Neutrophil (primary cell): ENCODE measurements around the gene IDH2.
"Not testable (repeated sequence)": the region's sequence is repeated elsewhere in the genome, so short reads cannot be mapped to it uniquely, and the experiment has no call there.

Experiments used
- H3K27ac ChIP-seq: fragments of 200-600 bp; sonication (generic); 2 replicates; pipeline ENCODE4 v1.5.1; 2016; ENCODE audit warnings: mild to moderate bottlenecking, moderate library complexity
- H3K27me3 ChIP-seq: fragments of 200-600 bp; sonication (generic); 2 replicates; pipeline ENCODE4 v1.6.0; 2016; ENCODE audit warnings: mild to moderate bottlenecking
- H3K36me3 ChIP-seq: fragments of 200-600 bp; sonication (generic); 2 replicates; pipeline ENCODE4 v1.5.1; 2017
- H3K4me1 ChIP-seq, 2 experiments: fragments of 200-600 bp in 1 of 2; sonication (generic) in 1 of 2; 1 replicate in 1 of 2; 2 replicates in 1 of 2; pipeline versions ENCODE4 v1.5.1 to v1.6.1; 2013 to 2016; ENCODE audit warnings: low read depth in 1 of 2, low read length in 1 of 2, mild to moderate bottlenecking in 1 of 2, moderate library complexity in 1 of 2; ENCODE audit not compliant: control insufficient read depth in 1 of 2, insufficient read depth in 1 of 2
- H3K4me3 ChIP-seq, 2 experiments: fragments of 200-600 bp in 1 of 2; sonication (generic) in 1 of 2; 1 replicate in 1 of 2; 2 replicates in 1 of 2; pipeline ENCODE4 v1.5.1; 2013 to 2016; ENCODE audit warnings: low read depth in 1 of 2, low read length in 1 of 2, mild to moderate bottlenecking in 1 of 2, moderate library complexity in 1 of 2
- H3K9me3 ChIP-seq: fragments of 200-600 bp; sonication (generic); 2 replicates; pipeline ENCODE4 v1.5.1; 2016
- TF ChIP-seq, protein P1 (sequence below): fragments of 200-600 bp; sonication (generic); IDR thresholded peaks from 2 replicates; pipeline ENCODE4 v1.5.1; 2016; ENCODE audit warnings: antibody characterized with exemption

IDH2 gene

GRCh38 chr15:90124507-90124906 is 22.2 kb upstream of the IDH2 start:
- TF ChIP-seq, protein P1, sequence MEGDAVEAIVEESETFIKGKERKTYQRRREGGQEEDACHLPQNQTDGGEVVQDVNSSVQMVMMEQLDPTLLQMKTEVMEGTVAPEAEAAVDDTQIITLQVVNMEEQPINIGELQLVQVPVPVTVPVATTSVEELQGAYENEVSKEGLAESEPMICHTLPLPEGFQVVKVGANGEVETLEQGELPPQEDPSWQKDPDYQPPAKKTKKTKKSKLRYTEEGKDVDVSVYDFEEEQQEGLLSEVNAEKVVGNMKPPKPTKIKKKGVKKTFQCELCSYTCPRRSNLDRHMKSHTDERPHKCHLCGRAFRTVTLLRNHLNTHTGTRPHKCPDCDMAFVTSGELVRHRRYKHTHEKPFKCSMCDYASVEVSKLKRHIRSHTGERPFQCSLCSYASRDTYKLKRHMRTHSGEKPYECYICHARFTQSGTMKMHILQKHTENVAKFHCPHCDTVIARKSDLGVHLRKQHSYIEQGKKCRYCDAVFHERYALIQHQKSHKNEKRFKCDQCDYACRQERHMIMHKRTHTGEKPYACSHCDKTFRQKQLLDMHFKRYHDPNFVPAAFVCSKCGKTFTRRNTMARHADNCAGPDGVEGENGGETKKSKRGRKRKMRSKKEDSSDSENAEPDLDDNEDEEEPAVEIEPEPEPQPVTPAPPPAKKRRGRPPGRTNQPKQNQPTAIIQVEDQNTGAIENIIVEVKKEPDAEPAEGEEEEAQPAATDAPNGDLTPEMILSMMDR: no peak
- H3K36me3 ChIP-seq: no peaks in the 10 kb centered on the region
- H3K27ac ChIP-seq: no peak overlapping the region
- no peaks in the 10 kb centered on the region for H3K4me1 ChIP-seq
- H3K4me3 ChIP-seq: no peak overlapping the region
- H3K9me3 ChIP-seq: no peaks in the 10 kb centered on the region
- peaks cover 10% of the 10 kb centered on the region for H3K27me3 ChIP-seq

DNA sequence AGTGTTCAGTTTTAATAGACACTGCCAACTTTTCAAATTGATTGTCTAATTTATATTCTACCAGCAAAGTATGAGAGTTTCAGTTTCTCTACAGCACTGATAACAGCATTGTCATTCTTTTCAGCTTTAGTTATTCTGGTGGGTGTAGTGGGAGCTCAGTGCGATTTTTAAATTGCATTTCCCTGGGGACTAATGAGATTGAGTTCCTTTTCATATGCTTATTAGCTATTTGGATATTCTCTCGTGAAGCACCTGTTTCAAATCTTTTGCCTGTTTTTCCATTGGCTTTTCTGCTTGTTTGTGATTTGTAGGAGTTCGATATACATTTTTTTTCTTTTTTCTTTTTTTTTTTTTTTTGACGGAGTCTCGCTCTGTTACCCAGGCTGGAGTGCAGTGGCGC is 18.8 kb upstream of the IDH2 start:
- TF ChIP-seq, protein P1: no peak
- Histone ChIP-seq H3K36me3 (no peaks in the 10 kb centered on the region), H3K4me1 (no peaks in the 10 kb centered on the region), H3K4me3 (no peak overlapping the region), H3K27ac (no peak overlapping the region), H3K27me3 (no peaks in the 10 kb centered on the region), H3K9me3 (no peaks in the 10 kb centered on the region)

DNA sequence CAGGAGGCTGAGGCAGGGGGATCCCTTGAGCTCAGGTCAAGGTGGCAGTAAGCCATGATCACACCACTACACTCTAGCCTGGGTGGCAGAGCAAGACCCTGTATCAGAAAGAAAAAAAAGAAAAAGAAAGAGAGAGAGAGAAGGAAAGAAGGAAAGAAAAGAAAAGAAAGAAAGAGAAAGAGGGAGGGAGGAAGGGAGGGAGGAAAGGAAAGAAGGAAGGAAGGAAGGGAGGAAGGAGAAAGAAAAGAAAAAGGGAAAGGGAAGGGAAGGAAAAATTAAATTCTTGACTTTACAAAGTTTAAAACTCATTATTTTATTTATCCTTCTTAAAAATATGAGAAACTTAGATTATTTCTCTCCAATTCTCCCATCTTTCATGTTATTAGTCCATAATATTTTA is 17.1 kb upstream of the IDH2 start:
- TF ChIP-seq, protein P1: no peak
- no peaks in the 10 kb centered on the region for H3K4me1 ChIP-seq
- no peak overlapping the region for H3K4me3 ChIP-seq
- H3K27ac ChIP-seq: no peak overlapping the region
- H3K36me3 ChIP-seq: no peaks in the 10 kb centered on the region
- H3K27me3 ChIP-seq: no peaks in the 10 kb centered on the region
- H3K9me3 ChIP-seq: peaks cover 6% of the 10 kb centered on the region

DNA sequence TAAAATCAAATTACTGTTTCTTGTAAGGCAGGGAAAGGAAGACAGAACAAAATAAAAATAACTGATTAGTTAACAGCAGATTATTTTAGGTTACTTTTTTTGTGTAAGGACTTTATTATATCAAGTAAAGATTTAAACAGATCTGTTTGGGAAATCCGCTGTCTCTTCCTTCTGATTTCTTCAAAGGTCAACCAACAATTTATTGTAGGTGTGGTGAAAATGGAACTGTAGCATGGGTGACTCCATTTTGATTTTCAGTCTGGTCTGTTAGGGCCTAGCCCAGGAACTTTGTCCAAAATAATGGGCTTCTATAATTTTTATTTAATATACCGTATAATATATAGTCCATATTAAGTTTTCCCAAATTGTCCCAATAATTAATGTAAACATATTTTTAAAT is 13.5 kb upstream of the IDH2 start:
- Histone ChIP-seq H3K4me3 (no peak overlapping the region), H3K27ac (no peak overlapping the region), H3K4me1 (no peaks in the 10 kb centered on the region), H3K36me3 (no peaks in the 10 kb centered on the region), H3K9me3 (peaks cover 14% of the 10 kb centered on the region), H3K27me3 (no peaks in the 10 kb centered on the region)
- TF ChIP-seq, protein P1: no peak

- H3K27me3 ChIP-seq: no peaks in the 10 kb centered on the region
- no peak overlapping the region for H3K4me3 ChIP-seq
- no peak overlapping the region for H3K27ac ChIP-seq
- H3K9me3 ChIP-seq: peaks cover 14% of the 10 kb centered on the region
- peaks cover 0 to 4% of the 10 kb centered on the region in 2 experiments for H3K4me1 ChIP-seq
- H3K36me3 ChIP-seq: no peaks in the 10 kb centered on the region
- TF ChIP-seq, protein P1: no peak
Measured at GRCh38 chr15:90114451-90114901, 12.2 kb upstream of the IDH2 start.

DNA sequence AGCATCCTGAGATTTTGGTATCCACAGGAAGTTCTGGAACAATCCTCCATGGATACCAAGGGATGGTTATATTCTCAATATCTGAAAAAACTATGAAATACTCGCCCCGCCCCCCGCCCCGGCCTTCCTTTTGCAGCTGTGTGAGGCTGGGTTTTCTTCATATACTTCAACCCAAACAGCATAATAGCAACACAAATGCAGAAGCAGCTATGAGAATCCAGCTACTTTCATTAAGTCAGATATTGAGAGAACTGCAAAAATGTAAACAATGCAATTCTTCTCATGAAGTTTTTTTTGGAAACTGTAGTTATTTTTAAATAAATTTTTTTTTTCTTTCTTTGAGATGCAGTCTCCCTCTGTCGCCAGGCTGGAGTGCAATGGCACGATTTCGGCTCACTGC is 10.9 kb upstream of the IDH2 start:
- no peak overlapping the region for H3K4me3 ChIP-seq
- H3K27ac ChIP-seq: no peak overlapping the region
- H3K27me3 ChIP-seq: no peaks in the 10 kb centered on the region
- H3K36me3 ChIP-seq: no peaks in the 10 kb centered on the region
- TF ChIP-seq, protein P1: no peak
- H3K9me3 ChIP-seq: peaks cover 14% of the 10 kb centered on the region
- H3K4me1 ChIP-seq: peaks cover 0 to 4% of the 10 kb centered on the region in 2 experiments

- H3K27me3 ChIP-seq: peaks cover 14% of the 10 kb centered on the region
- H3K4me3 ChIP-seq, H3K36me3 ChIP-seq, H3K27ac ChIP-seq, H3K9me3 ChIP-seq, H3K4me1 ChIP-seq: not testable (repeated sequence)
Measured at GRCh38 chr15:90109163-90109751, 7.0 kb upstream of the IDH2 start.

DNA sequence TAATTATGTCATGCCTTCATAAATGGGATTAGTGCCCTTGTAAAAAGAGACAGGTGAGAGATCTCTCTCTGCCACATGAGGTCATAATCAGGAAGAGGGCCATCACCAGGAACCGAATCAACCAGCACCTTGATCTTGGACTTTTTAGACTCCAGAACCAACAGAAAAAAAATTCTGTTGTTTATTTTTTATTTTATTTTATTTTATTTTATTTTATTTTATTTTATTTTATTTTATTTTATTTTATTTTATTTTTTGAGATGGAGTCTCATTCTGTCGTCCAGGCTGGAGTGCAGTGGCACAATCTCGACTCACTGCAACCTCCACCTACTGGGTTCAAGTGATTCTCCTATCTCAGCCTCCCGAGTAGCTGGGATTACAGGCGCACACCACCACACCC is 5.8 kb upstream of the IDH2 start:
- not testable (repeated sequence) for H3K4me3 ChIP-seq, H3K27ac ChIP-seq, H3K9me3 ChIP-seq, H3K4me1 ChIP-seq, H3K36me3 ChIP-seq
- H3K27me3 ChIP-seq: peaks cover 26% of the 10 kb centered on the region
